NCI-H2196 treated with DMSO at 0.1 percent for 48 hours (cell line): ENCODE results near the gene CYP21A2.
"Not testable (repeated sequence)": the region's sequence is repeated elsewhere in the genome, so short reads cannot be mapped to it uniquely, and the experiment has no call there.

ENCODE experiments used
- DNase-seq: peaks from one replicate; lab custom pipeline; 2025; ENCODE audit not compliant: unreplicated experiment; lab: John Stamatoyannopoulos, UW

Gene CYP21A2

GRCh38 chr6:32052626-32053025 lies 14.4 kb downstream of the CYP21A2 start:
- DNase-seq: not testable (repeated sequence)

GRCh38 chr6:32053314-32053713 lies 15.1 kb downstream of the CYP21A2 start:
- DNase-seq: not testable (repeated sequence)

- not testable (repeated sequence) for DNase-seq
Observed at GRCh38 chr6:32055756-32056155, 17.5 kb downstream of the CYP21A2 start.

- no peak for DNase-seq
Observed at GRCh38 chr6:32056254-32056653, 18.0 kb downstream of the CYP21A2 start.

GRCh38 chr6:32057966-32058365 lies 19.8 kb downstream of the CYP21A2 start:
- DNase-seq: no peak

GRCh38 chr6:32058511-32058963 lies 20.3 kb downstream of the CYP21A2 start:
- DNase-seq: no peak

GRCh38 chr6:32060966-32061655 lies 22.9 kb downstream of the CYP21A2 start:
- DNase-seq: no peak

- no peak for DNase-seq
Observed at GRCh38 chr6:32064706-32065105, 26.5 kb downstream of the CYP21A2 start.

- DNase-seq: not testable (repeated sequence)
Observed at GRCh38 chr6:32067521-32067920, 29.3 kb downstream of the CYP21A2 start.

GRCh38 chr6:32068315-32068714 lies 30.1 kb downstream of the CYP21A2 start:
- not testable (repeated sequence) for DNase-seq

GRCh38 chr6:32068867-32069266 lies 30.7 kb downstream of the CYP21A2 start:
- DNase-seq: no peak

- DNase-seq: no peak
Observed at GRCh38 chr6:32069460-32069859, 31.2 kb downstream of the CYP21A2 start.

- DNase-seq: no peak
Observed at GRCh38 chr6:32069878-32070515, 31.8 kb downstream of the CYP21A2 start.

GRCh38 chr6:32070814-32071543 lies 32.8 kb downstream of the CYP21A2 start:
- DNase-seq: no peak

- no peak for DNase-seq
Observed at GRCh38 chr6:32073101-32073500, 34.9 kb downstream of the CYP21A2 start.

- no peak for DNase-seq
Observed at GRCh38 chr6:32073613-32074012, 35.4 kb downstream of the CYP21A2 start.

GRCh38 chr6:32074996-32075532 lies 36.8 kb downstream of the CYP21A2 start:
- no peak for DNase-seq

GRCh38 chr6:32075781-32076180 lies 37.6 kb downstream of the CYP21A2 start:
- no peak for DNase-seq

- DNase-seq: no peak
Observed at GRCh38 chr6:32076321-32076809, 38.1 kb downstream of the CYP21A2 start.

GRCh38 chr6:32079566-32080290 lies 41.5 kb downstream of the CYP21A2 start:
- DNase-seq: no peak
